ENCODE data around the gene ARRB1. TPM values are rescaled to one million over a fixed set of nuclear protein-coding genes. Genes with fewer than 3 reads are reported as not detected.
"Not testable (repeated sequence)": the region's sequence is repeated elsewhere in the genome, so short reads cannot be mapped to it uniquely, and the experiment has no call there.

Gene ARRB1
- total and polyA plus RNA-seq, 7 experiments from 2014 or later = 7.5 to 104 (median 58.0) TPM

- H3K9me3 ChIP-seq (ENCODE audit: control insufficient read depth in 2 of 3, low read length in 3 of 3) = no peaks in the 10 kb centered on the region
- CTCF ChIA-PET = interaction anchor here (0.6 to 14.8 kb wide), 18 partner anchors 10 to 253 kb away, joined by 3 to 416 read pairs (median 4); partner anchors contain the start of gene TPBGL
- POLR2A ChIA-PET = interaction anchor here (0.7 to 8.5 kb wide), 21 partner anchors 14 to 587 kb away, joined by 3 to 119 read pairs (median 7); partner anchors contain the start of genes ARRB1, NEU3 and RPS3
- Mint-ChIP-seq H3K27me3 (no peaks in the 10 kb centered on the region), H3K27ac (peak overlapping the region; percentile 91 to 100 (median 98)), H3K4me1 (peaks cover 53 to 95% (median 72%) of the 10 kb centered on the region in 7 donors), H3K9me3 (no peaks in the 10 kb centered on the region), H3K4me3 (peak overlapping the region; percentile 67 to 87 (median 82)), H3K36me3 (peaks cover 4 to 29% (median 20%) of the 10 kb centered on the region in 5 donors)
- H3K36me3 ChIP-seq (ENCODE audit: control insufficient read depth in 2 of 3, insufficient read depth in 3 of 3, low read length in 3 of 3) = peaks cover 0 to 57% (median 4%) of the 10 kb centered on the region in 3 experiments
- ATAC-seq (no peak), DNase-seq (no peak)
- H3K4me3 ChIP-seq (ENCODE audit: low read length) = peak overlapping the region; percentile 31
- intact Hi-C loops (cut with micrococcal nuclease) = loop anchor here in 1 of 2 donors (5.0 kb wide), 1 partner anchor 251 kb away; the partner anchor contains the start of gene GDPD5
- H3K27ac ChIP-seq (ENCODE audit: low read depth, low read length) = peak overlapping the region; percentile 70
- no peaks in the 10 kb centered on the region for H3K27me3 ChIP-seq (ENCODE audit: control insufficient read depth in 2 of 2, insufficient read depth in 2 of 2, low read length in 2 of 2)
- H3K4me1 ChIP-seq (ENCODE audit: control insufficient read depth in 2 of 2, insufficient read depth in 2 of 2, low read length in 2 of 2) = peaks cover 42 to 77% of the 10 kb centered on the region in 2 donors
These were observed 75.3 kb downstream of the ARRB1 start for GRCh38 chr11:75276186-75276585.

GRCh38 chr11:75275581-75275980 lies 75.9 kb downstream of the ARRB1 start:
- H3K4me1 Mint-ChIP-seq = peaks cover 56 to 95% (median 73%) of the 10 kb centered on the region in 7 donors
- peaks cover 42 to 79% of the 10 kb centered on the region in 2 donors for H3K4me1 ChIP-seq (ENCODE audit: control insufficient read depth in 2 of 2, insufficient read depth in 2 of 2, low read length in 2 of 2)
- H3K27ac ChIP-seq (ENCODE audit: low read depth, low read length) = peak overlapping the region; percentile 70

GRCh38 chr11:75274716-75275115 lies 76.7 kb downstream of the ARRB1 start:
- peak overlapping the region in 8 of 9 donors; percentile 91 to 99 (median 95) for H3K27ac Mint-ChIP-seq
- intact Hi-C loops (cut with micrococcal nuclease) = loop anchor here (1.0 to 5.0 kb wide), 5 partner anchors 13 to 253 kb away; partner anchors contain the start of gene GDPD5 (in 1 of the 2)
- Histone ChIP-seq H3K27ac (ENCODE audit: low read depth, low read length) (peak overlapping the region; percentile 43), H3K4me1 (ENCODE audit: control insufficient read depth in 2 of 2, insufficient read depth in 2 of 2, low read length in 2 of 2) (peaks cover 39 to 71% of the 10 kb centered on the region in 2 donors), H3K36me3 (ENCODE audit: control insufficient read depth in 2 of 3, insufficient read depth in 3 of 3, low read length in 3 of 3) (peaks cover 0 to 51% (median 4%) of the 10 kb centered on the region in 3 experiments)
- not testable (repeated sequence) for H3K9me3 ChIP-seq (ENCODE audit: control insufficient read depth in 2 of 3, low read length in 3 of 3); H3K4me3 ChIP-seq (ENCODE audit: low read length); H3K27me3 ChIP-seq (ENCODE audit: control insufficient read depth in 2 of 2, insufficient read depth in 2 of 2, low read length in 2 of 2); ATAC-seq; H3K9me3 Mint-ChIP-seq; H3K27me3 Mint-ChIP-seq; DNase-seq
- peaks cover 4 to 28% (median 24%) of the 10 kb centered on the region in 5 donors for H3K36me3 Mint-ChIP-seq
- ChIA-PET POLR2A (interaction anchor here (0.6 to 8.5 kb wide), 18 partner anchors 9 to 287 kb away, joined by 3 to 119 read pairs (median 4); partner anchors contain the start of genes ARRB1, NEU3 and RPS3), CTCF (interaction anchor here (1.1 to 14.8 kb wide), 8 partner anchors 9 to 251 kb away, joined by 3 to 416 read pairs (median 16); partner anchors contain the start of gene TPBGL)
- H3K4me3 Mint-ChIP-seq = peak overlapping the region in 4 of 10 donors; percentile 10 to 75 (median 54)
- peaks cover 49 to 89% (median 65%) of the 10 kb centered on the region in 7 donors for H3K4me1 Mint-ChIP-seq

More at GRCh38 chr11:75275581-75275980, 75.9 kb downstream of the ARRB1 start:
- Histone ChIP-seq H3K4me3 (ENCODE audit: low read length) (peak overlapping the region; percentile 17), H3K9me3 (ENCODE audit: control insufficient read depth in 2 of 3, low read length in 3 of 3) (no peaks in the 10 kb centered on the region), H3K27me3 (ENCODE audit: control insufficient read depth in 2 of 2, insufficient read depth in 2 of 2, low read length in 2 of 2) (no peaks in the 10 kb centered on the region), H3K36me3 (ENCODE audit: control insufficient read depth in 2 of 3, insufficient read depth in 3 of 3, low read length in 3 of 3) (peaks cover 0 to 51% (median 4%) of the 10 kb centered on the region in 3 experiments)
- peak overlapping the region; percentile 91 to 100 (median 98) for H3K27ac Mint-ChIP-seq
- DNase-seq (peak; percentile 46 to 85 (median 77)), ATAC-seq (peak; percentile 95)
- ChIA-PET POLR2A (interaction anchor here (0.6 to 8.5 kb wide), 28 partner anchors 10 to 287 kb away, joined by 3 to 119 read pairs (median 5); partner anchors contain the start of genes ARRB1, NEU3 and RPS3), CTCF (interaction anchor here (0.6 to 14.8 kb wide), 13 partner anchors 10 to 252 kb away, joined by 3 to 416 read pairs (median 5); partner anchors contain the start of gene TPBGL)
- peaks cover 4 to 33% (median 24%) of the 10 kb centered on the region in 5 donors for H3K36me3 Mint-ChIP-seq
- no peaks in the 10 kb centered on the region for H3K27me3 Mint-ChIP-seq
- peak overlapping the region; percentile 75 to 92 (median 86) for H3K4me3 Mint-ChIP-seq
- intact Hi-C loops (cut with micrococcal nuclease) = loop anchor here (1.0 to 5.0 kb wide), 5 partner anchors 14 to 252 kb away; partner anchors contain the start of gene GDPD5 (in 1 of the 2)
- H3K9me3 Mint-ChIP-seq = no peaks in the 10 kb centered on the region

GRCh38 chr11:75273411-75274391 lies 77.8 kb downstream of the ARRB1 start:
- intact Hi-C loops (cut with micrococcal nuclease) = no loop called here
- DNase-seq = no peak
- H3K4me1 ChIP-seq (ENCODE audit: control insufficient read depth in 2 of 2, insufficient read depth in 2 of 2, low read length in 2 of 2) = peaks cover 39 to 64% of the 10 kb centered on the region in 2 donors

GRCh38 chr11:75272821-75273301 lies 78.6 kb downstream of the ARRB1 start:
- CTCF ChIA-PET = interaction anchor here (1.0 to 14.8 kb wide), 6 partner anchors 23 to 250 kb away, joined by 3 to 416 read pairs (median 46); partner anchors contain the start of gene TPBGL
- Histone ChIP-seq H3K36me3 (ENCODE audit: control insufficient read depth in 2 of 3, insufficient read depth in 3 of 3, low read length in 3 of 3) (peaks cover 0 to 42% (median 4%) of the 10 kb centered on the region in 3 experiments), H3K4me1 (ENCODE audit: control insufficient read depth in 2 of 2, insufficient read depth in 2 of 2, low read length in 2 of 2) (peaks cover 39 to 55% of the 10 kb centered on the region in 2 donors), H3K9me3 (ENCODE audit: control insufficient read depth in 2 of 3, low read length in 3 of 3) (no peaks in the 10 kb centered on the region), H3K27me3 (ENCODE audit: control insufficient read depth in 2 of 2, insufficient read depth in 2 of 2, low read length in 2 of 2) (no peaks in the 10 kb centered on the region), H3K4me3 (ENCODE audit: low read length) (no peak overlapping the region), H3K27ac (ENCODE audit: low read depth, low read length) (peak overlapping the region; percentile 71)
- Mint-ChIP-seq H3K27ac (peak overlapping the region; percentile 62 to 99 (median 95)), H3K36me3 (peaks cover 4 to 24% (median 18%) of the 10 kb centered on the region in 5 donors), H3K4me1 (peaks cover 42 to 76% (median 60%) of the 10 kb centered on the region in 7 donors), H3K9me3 (no peaks in the 10 kb centered on the region), H3K4me3 (peak overlapping the region in 7 of 10 donors; percentile 12 to 62 (median 25)), H3K27me3 (no peaks in the 10 kb centered on the region)
- intact Hi-C loops (cut with micrococcal nuclease) = no loop called here
- POLR2A ChIA-PET = interaction anchor here (0.7 to 8.5 kb wide), 8 partner anchors 10 to 157 kb away, joined by 3 to 104 read pairs (median 6); partner anchors contain the start of genes ARRB1 and TPBGL
- DNase-seq (no peak), ATAC-seq (no peak)

More at GRCh38 chr11:75273411-75274391, 77.8 kb downstream of the ARRB1 start:
- Mint-ChIP-seq H3K36me3 (peaks cover 4 to 25% (median 20%) of the 10 kb centered on the region in 5 donors), H3K4me3 (peak overlapping the region in 6 of 10 donors; percentile 44 to 62 (median 54)), H3K27ac (peak overlapping the region; percentile 65 to 99 (median 95)), H3K9me3 (no peaks in the 10 kb centered on the region), H3K27me3 (no peaks in the 10 kb centered on the region), H3K4me1 (peaks cover 44 to 81% (median 59%) of the 10 kb centered on the region in 7 donors)
- Histone ChIP-seq H3K36me3 (ENCODE audit: control insufficient read depth in 2 of 3, insufficient read depth in 3 of 3, low read length in 3 of 3) (peaks cover 0 to 50% (median 4%) of the 10 kb centered on the region in 3 experiments), H3K27me3 (ENCODE audit: control insufficient read depth in 2 of 2, insufficient read depth in 2 of 2, low read length in 2 of 2) (no peaks in the 10 kb centered on the region), H3K27ac (ENCODE audit: low read depth, low read length) (peak overlapping the region; percentile 71), H3K4me3 (ENCODE audit: low read length) (no peak overlapping the region), H3K9me3 (ENCODE audit: control insufficient read depth in 2 of 3, low read length in 3 of 3) (no peaks in the 10 kb centered on the region)
- no peak for ATAC-seq
- CTCF ChIA-PET = interaction anchor here (0.6 to 14.8 kb wide), 8 partner anchors 9 to 319 kb away, joined by 3 to 416 read pairs (median 8); no protein-coding TSS in a partner anchor
- POLR2A ChIA-PET = interaction anchor here (0.6 to 8.5 kb wide), 13 partner anchors 8 to 288 kb away, joined by 3 to 104 read pairs (median 5); partner anchors contain the start of genes ARRB1 and TPBGL

All from naive thymus-derived CD4-positive, alpha-beta T cell (primary cell).